GM20000 (cell line): ENCODE data around the gene C20orf144.

ENCODE experiments used
- DNase-seq: peaks from one replicate; pipeline ENCODE4 v3.0.0; 2012; ENCODE audit warnings: low spot score
- TF ChIP-seq, protein P1 (sequence below): IDR thresholded peaks from 2 replicates; pipeline ENCODE4 v1.5.1; 2012; ENCODE audit warnings: mild to moderate bottlenecking, control low read depth; ENCODE audit errors: extremely low read depth, missing control alignments

The C20orf144 gene

DNA sequence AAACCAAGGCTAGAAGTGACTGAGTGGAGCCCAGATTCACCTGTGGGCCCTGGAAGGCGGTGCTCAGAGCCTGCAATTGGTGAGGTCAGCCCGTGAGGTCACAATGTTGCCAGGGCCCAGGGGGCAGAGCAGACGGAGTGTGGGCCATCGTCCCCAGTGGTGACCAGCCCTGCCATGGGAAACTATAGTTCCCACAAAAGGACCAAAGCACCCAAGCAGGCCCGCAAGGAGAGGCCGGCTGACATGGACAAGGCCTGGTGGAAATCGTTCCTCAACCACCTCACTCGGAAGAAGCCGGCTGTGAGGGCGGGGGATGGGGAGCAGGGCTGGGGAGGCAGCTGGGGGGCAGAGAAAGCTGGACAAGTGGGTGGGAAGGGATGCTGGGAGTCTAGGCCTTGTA is at the start of gene C20orf144:
C20orf144 (plus strand) TSS at position 156 of the 400 bp plus-strand sequence; CDS start at position 175, 19 bp downstream.
- TF ChIP-seq, protein P1, sequence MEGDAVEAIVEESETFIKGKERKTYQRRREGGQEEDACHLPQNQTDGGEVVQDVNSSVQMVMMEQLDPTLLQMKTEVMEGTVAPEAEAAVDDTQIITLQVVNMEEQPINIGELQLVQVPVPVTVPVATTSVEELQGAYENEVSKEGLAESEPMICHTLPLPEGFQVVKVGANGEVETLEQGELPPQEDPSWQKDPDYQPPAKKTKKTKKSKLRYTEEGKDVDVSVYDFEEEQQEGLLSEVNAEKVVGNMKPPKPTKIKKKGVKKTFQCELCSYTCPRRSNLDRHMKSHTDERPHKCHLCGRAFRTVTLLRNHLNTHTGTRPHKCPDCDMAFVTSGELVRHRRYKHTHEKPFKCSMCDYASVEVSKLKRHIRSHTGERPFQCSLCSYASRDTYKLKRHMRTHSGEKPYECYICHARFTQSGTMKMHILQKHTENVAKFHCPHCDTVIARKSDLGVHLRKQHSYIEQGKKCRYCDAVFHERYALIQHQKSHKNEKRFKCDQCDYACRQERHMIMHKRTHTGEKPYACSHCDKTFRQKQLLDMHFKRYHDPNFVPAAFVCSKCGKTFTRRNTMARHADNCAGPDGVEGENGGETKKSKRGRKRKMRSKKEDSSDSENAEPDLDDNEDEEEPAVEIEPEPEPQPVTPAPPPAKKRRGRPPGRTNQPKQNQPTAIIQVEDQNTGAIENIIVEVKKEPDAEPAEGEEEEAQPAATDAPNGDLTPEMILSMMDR, result no peak
- DNase-seq, result no peak

DNA sequence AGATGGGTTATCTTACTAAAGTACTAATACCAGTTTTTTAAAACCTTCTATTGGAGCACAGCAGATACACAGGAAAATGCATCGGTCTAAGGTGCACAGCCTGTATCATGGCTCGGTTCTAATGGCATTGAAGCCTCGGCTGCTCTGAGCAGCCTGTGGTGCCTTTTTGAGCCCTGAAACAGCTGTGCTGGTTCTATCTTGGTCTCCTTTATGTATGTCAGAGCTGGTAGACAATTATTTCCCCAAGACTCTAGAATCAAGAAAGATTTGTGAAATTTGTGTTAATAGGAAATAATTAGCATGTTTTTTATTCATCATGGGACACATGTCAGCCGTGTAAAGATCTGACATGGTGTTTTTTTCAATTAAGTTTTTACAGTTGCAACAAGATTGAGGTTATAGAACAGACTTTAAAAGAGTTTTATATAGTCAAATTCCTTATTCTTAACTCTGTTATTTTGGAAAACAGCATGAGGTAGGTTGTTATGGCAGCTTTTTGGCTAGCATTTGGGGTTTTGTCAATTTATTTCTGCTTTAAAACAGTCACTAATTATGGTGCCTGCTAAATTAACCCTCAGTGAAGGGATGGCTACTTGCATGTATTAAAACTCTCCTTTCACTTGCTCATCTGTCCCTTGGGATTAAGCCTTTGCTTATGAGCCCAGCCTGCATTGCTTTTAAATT is 40.3 kb upstream of the C20orf144 start:
- TF ChIP-seq, protein P1, result no peak
- no peak for DNase-seq

DNA sequence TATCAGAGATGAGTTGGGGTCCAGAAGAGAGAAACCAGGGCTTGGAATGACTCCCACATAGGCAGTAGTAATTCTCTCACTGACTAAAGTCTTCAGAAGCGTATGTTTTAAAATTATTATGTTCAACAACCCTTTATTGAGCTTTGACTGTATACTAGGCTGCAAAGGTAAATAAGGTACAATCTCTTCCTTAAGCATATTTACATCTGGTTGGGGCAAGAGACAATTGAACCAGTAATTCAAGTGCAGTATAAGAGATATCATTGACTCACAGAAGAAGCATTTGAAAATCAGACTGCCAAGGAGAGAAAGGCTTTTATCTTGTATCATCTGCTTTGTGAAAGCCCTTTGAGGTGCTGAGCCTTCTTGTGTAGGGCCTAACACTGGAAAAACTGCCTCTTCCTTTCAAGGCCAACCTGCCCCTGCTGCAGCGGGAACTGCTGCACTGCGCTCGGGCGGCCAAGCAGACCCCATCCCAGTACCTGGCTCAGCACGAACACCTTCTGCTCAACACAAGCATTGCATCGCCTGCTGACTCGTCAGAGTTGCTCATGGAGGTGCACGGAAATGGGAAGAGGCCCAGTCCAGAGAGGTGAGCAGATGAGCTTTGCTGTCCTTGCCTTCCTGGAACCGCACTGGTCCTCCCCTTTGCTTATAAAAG is 39.3 kb upstream of the C20orf144 start:
- DNase-seq, result no peak
- TF ChIP-seq, protein P1, result no peak

DNA sequence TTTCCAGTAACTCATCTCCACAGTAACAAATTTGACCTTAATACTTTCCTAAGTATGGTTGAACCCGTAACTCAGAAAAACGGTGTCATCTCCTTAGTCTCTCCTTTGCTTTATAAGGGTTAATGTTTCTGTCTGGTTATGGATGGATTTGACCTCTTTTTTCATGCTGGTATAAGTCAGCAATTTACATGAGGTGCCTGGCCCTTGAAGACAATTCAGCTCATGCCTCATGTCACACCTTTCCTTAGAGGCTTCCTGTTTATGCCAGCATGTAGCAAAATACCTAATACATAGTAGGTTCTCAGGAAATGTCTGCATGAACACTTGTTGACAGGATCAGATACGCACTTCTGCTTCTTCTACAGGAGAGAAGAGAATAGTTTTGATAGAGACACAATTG is 37.7 kb upstream of the C20orf144 start:
- TF ChIP-seq, protein P1, result no peak
- DNase-seq, result no peak

DNA sequence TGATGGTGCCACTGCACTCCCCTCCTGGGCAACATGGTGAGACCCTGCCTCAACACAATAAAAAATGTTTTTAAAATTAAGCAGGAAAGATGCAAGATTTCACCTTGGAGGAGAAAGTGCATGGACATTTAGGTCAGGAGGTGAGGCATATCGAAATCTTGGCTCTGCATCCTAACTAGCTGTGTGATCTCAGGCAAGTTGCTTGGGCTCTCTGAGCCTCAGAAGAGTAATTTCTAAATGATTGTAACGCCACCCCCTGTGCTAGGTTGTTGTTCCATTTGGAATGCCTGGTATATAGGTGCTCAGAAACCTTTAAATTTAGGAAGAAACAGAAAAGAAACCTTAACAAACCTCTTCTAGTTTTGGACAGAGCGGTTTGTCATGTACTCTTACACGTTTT is 35.9 kb upstream of the C20orf144 start:
- no peak for DNase-seq
- TF ChIP-seq, protein P1, result no peak

DNA sequence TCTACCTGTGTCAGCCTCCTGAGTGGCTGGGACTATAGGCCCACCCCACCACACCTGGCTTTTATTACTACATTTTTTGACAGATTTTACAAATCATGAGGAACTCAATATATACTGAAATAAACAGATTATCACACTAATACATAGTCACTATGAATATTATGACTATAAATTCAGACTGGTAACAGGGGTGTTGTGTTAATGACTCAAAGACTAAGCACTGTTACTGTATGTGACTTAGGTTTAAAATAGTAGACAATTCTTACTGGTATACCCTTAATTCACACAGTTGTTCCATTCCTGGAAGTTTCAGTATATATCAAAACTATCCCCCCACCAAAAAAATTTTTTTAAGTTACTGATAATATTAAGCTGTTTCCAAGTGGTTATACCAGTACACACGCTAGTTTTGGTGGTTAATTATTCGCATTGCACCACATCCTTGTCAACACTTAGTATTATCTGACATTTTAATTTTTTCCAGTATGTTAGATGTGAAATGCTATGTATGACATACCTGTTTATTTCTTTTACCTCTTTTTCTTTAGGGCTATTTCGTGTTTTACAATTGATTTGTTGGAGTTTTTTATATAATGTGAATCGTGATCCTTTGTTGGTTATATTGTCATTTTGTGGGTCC is 34.4 kb upstream of the C20orf144 start:
- no peak for DNase-seq
- TF ChIP-seq, protein P1, result no peak

DNA sequence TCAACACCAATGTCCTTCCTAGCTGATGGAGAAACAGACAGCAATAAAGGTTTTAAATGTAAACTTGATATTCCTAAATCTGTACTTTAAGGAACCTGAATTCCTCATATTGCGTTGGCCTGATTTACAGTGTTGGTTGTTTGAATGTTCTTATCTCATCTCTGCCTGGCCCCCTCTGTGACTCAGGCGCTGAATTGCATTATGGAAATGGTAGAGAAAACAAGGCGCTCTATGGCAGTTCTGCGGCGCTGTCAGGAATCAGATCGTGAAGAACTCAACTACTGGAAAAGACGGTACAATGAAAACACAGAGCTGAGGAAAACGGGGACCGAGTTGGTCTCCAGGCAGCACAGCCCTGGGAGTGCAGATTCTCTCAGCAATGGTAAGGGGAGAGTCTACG is 32.6 kb upstream of the C20orf144 start:
- DNase-seq, result no peak
- TF ChIP-seq, protein P1, result no peak
